Neuronal stem cell (in vitro differentiated cells): ENCODE results near the gene CLCN4.

Experiments used
- DNase-seq: peaks from one replicate; pipeline ENCODE4 v3.0.0-alpha.2; 2013; ENCODE audit warnings: low spot score
- H2AFZ ChIP-seq: one replicate; pipeline ENCODE4 v1.6.1; 2013; ENCODE audit warnings: mild to moderate bottlenecking, low read length, inconsistent platforms
- H2AK5ac ChIP-seq: 2 replicates; pipeline ENCODE4 v1.6.1; 2013; ENCODE audit warnings: low read depth, mild to moderate bottlenecking, inconsistent platforms, low read length, moderate library complexity, mixed read lengths
- H2BK120ac ChIP-seq: 2 replicates; pipeline ENCODE4 v1.6.1; 2013; ENCODE audit warnings: low read depth, mild to moderate bottlenecking, inconsistent platforms, low read length, moderate library complexity, mixed read lengths
- H2BK12ac ChIP-seq: one replicate; pipeline ENCODE4 v1.6.1; 2013; ENCODE audit warnings: low read length, inconsistent platforms
- H2BK15ac ChIP-seq: 2 replicates; pipeline ENCODE4 v1.6.1; 2013; ENCODE audit warnings: mild to moderate bottlenecking, low read length, inconsistent platforms, mixed read lengths
- H2BK5ac ChIP-seq: one replicate; pipeline ENCODE4 v1.6.1; 2013; ENCODE audit warnings: inconsistent platforms, mild to moderate bottlenecking, low read length, moderate library complexity
- H3K14ac ChIP-seq: one replicate; pipeline ENCODE4 v1.6.1; 2013; ENCODE audit warnings: low read length, inconsistent platforms
- H3K18ac ChIP-seq: 2 replicates; pipeline ENCODE4 v1.6.1; 2013; ENCODE audit warnings: low read length, inconsistent platforms
- H3K23ac ChIP-seq: 2 replicates; pipeline ENCODE4 v1.6.1; 2013; ENCODE audit warnings: low read depth, mild to moderate bottlenecking, mixed read lengths, low read length, inconsistent platforms; ENCODE audit not compliant: poor library complexity
- H3K27ac ChIP-seq: replicated peaks from 3 replicates; pipeline ENCODE4 v1.5.1; 2013; ENCODE audit warnings: low read length, inconsistent platforms
- H3K27me3 ChIP-seq, 3 experiments: 2 replicates each; pipeline ENCODE4 v1.6.1; 2013; ENCODE audit warnings: low read length in 3 of 3, mild to moderate bottlenecking in 2 of 3, inconsistent platforms in 1 of 3, low read depth in 1 of 3, mixed read lengths in 1 of 3, moderate library complexity in 1 of 3; ENCODE audit not compliant: control insufficient read depth in 3 of 3, insufficient read depth in 3 of 3
- H3K36me3 ChIP-seq, 2 donors: replicated peaks in 1 of 2; 2 replicates each; pipeline ENCODE4 v1.6.1; 2013; ENCODE audit warnings: low read length in 2 of 2; ENCODE audit not compliant: control insufficient read depth in 2 of 2, insufficient read depth in 2 of 2
- H3K4ac ChIP-seq: 2 replicates; pipeline ENCODE4 v1.6.1; 2013; ENCODE audit warnings: inconsistent platforms, mild to moderate bottlenecking, low read length, moderate library complexity
- H3K4me1 ChIP-seq, 2 donors: 1 replicate in 1 of 2; 2 replicates in 1 of 2; pipeline ENCODE4 v1.6.1; 2013; ENCODE audit warnings: low read length in 2 of 2, low read depth in 1 of 2; ENCODE audit not compliant: control insufficient read depth in 2 of 2, insufficient read depth in 1 of 2
- H3K4me2 ChIP-seq: one replicate; pipeline ENCODE4 v1.6.1; 2013; ENCODE audit warnings: mild to moderate bottlenecking, low read length, inconsistent platforms; ENCODE audit not compliant: insufficient read depth, poor library complexity, severe bottlenecking
- H3K4me3 ChIP-seq, 2 donors: 2 replicates each; pipeline ENCODE4 v1.5.1; 2013; ENCODE audit warnings: low read length in 2 of 2, mild to moderate bottlenecking in 2 of 2, inconsistent platforms in 1 of 2, moderate library complexity in 1 of 2
- H3K79me1 ChIP-seq: one replicate; pipeline ENCODE4 v1.6.1; 2013; ENCODE audit warnings: low read depth, mild to moderate bottlenecking, inconsistent platforms, low read length, moderate library complexity
- H3K9ac ChIP-seq: one replicate; pipeline ENCODE4 v1.6.1; 2013; ENCODE audit warnings: mild to moderate bottlenecking, low read depth, low read length, inconsistent platforms; ENCODE audit not compliant: poor library complexity
- H3K9me3 ChIP-seq, 2 donors: replicated peaks in 1 of 2; 2 replicates each; pipeline versions ENCODE3 to v1.6.1; 2013; ENCODE audit warnings: low read length in 2 of 2, mild to moderate bottlenecking in 2 of 2, inconsistent platforms in 1 of 2, low read depth in 1 of 2, mixed read lengths in 1 of 2, moderate library complexity in 1 of 2; ENCODE audit not compliant: control insufficient read depth in 2 of 2, insufficient read depth in 1 of 2
- H4K8ac ChIP-seq: one replicate; pipeline ENCODE4 v1.6.1; 2013; ENCODE audit warnings: low read depth, mild to moderate bottlenecking, inconsistent platforms, low read length, moderate library complexity
- H4K91ac ChIP-seq: one replicate; pipeline ENCODE4 v1.6.1; 2013; ENCODE audit warnings: low read length, low read depth, mild to moderate bottlenecking, inconsistent platforms; ENCODE audit not compliant: poor library complexity
- WGBS, 2 donors: extraction: QIAGEN DNeasy Blood & Tissue Kit; methylation state at CpG; one replicate each; pipeline ENCODE4 v1.1.7; 2013; ENCODE audit warnings: missing lambda C conversion rate in 2 of 2, mixed read lengths in 1 of 2; ENCODE audit not compliant: insufficient read length in 2 of 2, insufficient replicate concordance in 1 of 2; ENCODE audit errors: extremely low coverage in 2 of 2; 5-methylcytosine and 5-hydroxymethylcytosine counted together

Gene CLCN4

GRCh38 chrX:10221651-10222050, 64.9 kb downstream of the CLCN4 start:
- Histone ChIP-seq H3K27ac (no peak overlapping the region), H2BK5ac (no peak overlapping the region), H3K4me1 (peaks cover 0 to 3% of the 10 kb centered on the region in 2 donors), H2BK120ac (no peak overlapping the region), H3K79me1 (no peaks in the 10 kb centered on the region), H3K27me3 (no peaks in the 10 kb centered on the region), H4K91ac (no peak overlapping the region), H3K18ac (no peak overlapping the region), H3K23ac (no peak overlapping the region), H2BK12ac (no peak overlapping the region), H3K36me3 (no peaks in the 10 kb centered on the region), H3K14ac (no peak overlapping the region), H3K4ac (no peak overlapping the region), H2BK15ac (no peak overlapping the region), H3K9ac (no peak overlapping the region), H2AFZ (no peak overlapping the region), H2AK5ac (no peak overlapping the region), H3K9me3 (no peaks in the 10 kb centered on the region), H3K4me3 (no peak overlapping the region), H3K4me2 (no peak overlapping the region), H4K8ac (no peak overlapping the region)
- WGBS, 2 donors: no CpG with 5 or more reads among the region's 6 CpGs
- DNase-seq: no peak

GRCh38 chrX:10223276-10223675, 66.5 kb downstream of the CLCN4 start:
- Histone ChIP-seq H2BK5ac (no peak overlapping the region), H3K4ac (no peak overlapping the region), H4K91ac (no peak overlapping the region), H2BK15ac (no peak overlapping the region), H3K4me3 (no peak overlapping the region), H3K79me1 (no peaks in the 10 kb centered on the region), H2AK5ac (no peak overlapping the region), H2BK120ac (no peak overlapping the region), H4K8ac (no peak overlapping the region), H3K4me1 (no peaks in the 10 kb centered on the region), H3K36me3 (no peaks in the 10 kb centered on the region), H3K9me3 (no peaks in the 10 kb centered on the region), H3K27ac (no peak overlapping the region), H3K23ac (no peak overlapping the region), H2AFZ (no peak overlapping the region), H3K27me3 (no peaks in the 10 kb centered on the region), H3K18ac (no peak overlapping the region), H3K14ac (no peak overlapping the region), H3K9ac (no peak overlapping the region), H3K4me2 (no peak overlapping the region), H2BK12ac (no peak overlapping the region)
- DNase-seq: no peak
- WGBS, 2 donors: no CpG with 5 or more reads among the region's 12 CpGs

DNA sequence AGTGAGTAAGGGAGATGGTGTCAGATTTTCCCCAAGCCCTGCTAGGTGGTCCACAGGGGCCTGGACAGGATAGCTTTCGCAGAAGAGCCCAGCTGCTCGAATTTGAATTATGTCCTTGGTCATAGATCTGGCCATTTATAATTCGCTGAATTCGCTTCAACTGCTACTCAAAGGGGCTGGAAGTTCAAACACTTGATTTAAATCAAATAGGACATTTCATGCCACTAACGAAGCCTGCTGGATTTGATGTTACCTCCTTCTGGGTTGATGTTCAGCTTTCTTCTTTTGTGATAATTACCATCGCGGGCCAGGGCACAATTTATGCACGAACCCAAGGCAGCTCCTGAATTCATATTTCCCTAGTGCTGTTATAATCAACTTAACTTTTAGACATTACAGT, 67.0 kb downstream of the CLCN4 start:
- H2AFZ ChIP-seq: no peak overlapping the region
- H2BK5ac ChIP-seq: no peak overlapping the region
- no peak overlapping the region for H4K91ac ChIP-seq
- H2BK120ac ChIP-seq: no peak overlapping the region
- no peak overlapping the region for H3K4ac ChIP-seq
- no peak overlapping the region for H3K18ac ChIP-seq
- no peak overlapping the region for H3K27ac ChIP-seq
- no peak overlapping the region for H3K23ac ChIP-seq
- H4K8ac ChIP-seq: no peak overlapping the region
- no CpG with 5 or more reads among the region's 8 CpGs for WGBS, 2 donors
- no peak for DNase-seq
- H3K9ac ChIP-seq: no peak overlapping the region
- no peak overlapping the region for H2BK12ac ChIP-seq
- H2AK5ac ChIP-seq: no peak overlapping the region
- no peak overlapping the region for H3K4me3 ChIP-seq
- H3K4me2 ChIP-seq: no peak overlapping the region
- H3K9me3 ChIP-seq: no peaks in the 10 kb centered on the region
- no peak overlapping the region for H2BK15ac ChIP-seq
- no peak overlapping the region for H3K14ac ChIP-seq
- no peaks in the 10 kb centered on the region for H3K27me3 ChIP-seq
- no peaks in the 10 kb centered on the region for H3K4me1 ChIP-seq
- H3K36me3 ChIP-seq: no peaks in the 10 kb centered on the region
- H3K79me1 ChIP-seq: no peaks in the 10 kb centered on the region

- no peak overlapping the region for H3K18ac ChIP-seq
- no peak overlapping the region for H4K8ac ChIP-seq
- no peak overlapping the region for H3K9ac ChIP-seq
- no peaks in the 10 kb centered on the region for H3K27me3 ChIP-seq
- H3K23ac ChIP-seq: no peak overlapping the region
- no peak overlapping the region for H2BK120ac ChIP-seq
- H2BK12ac ChIP-seq: no peak overlapping the region
- no peak overlapping the region for H4K91ac ChIP-seq
- H3K9me3 ChIP-seq: no peaks in the 10 kb centered on the region
- no peaks in the 10 kb centered on the region for H3K36me3 ChIP-seq
- H3K4ac ChIP-seq: no peak overlapping the region
- H2BK5ac ChIP-seq: no peak overlapping the region
- no CpG with 5 or more reads among the region's 4 CpGs for WGBS, 2 donors
- H2BK15ac ChIP-seq: no peak overlapping the region
- no peak overlapping the region for H2AK5ac ChIP-seq
- no peak overlapping the region for H3K4me3 ChIP-seq
- no peak overlapping the region for H2AFZ ChIP-seq
- H3K27ac ChIP-seq: no peak overlapping the region
- H3K4me2 ChIP-seq: no peak overlapping the region
- no peaks in the 10 kb centered on the region for H3K79me1 ChIP-seq
- H3K14ac ChIP-seq: no peak overlapping the region
- DNase-seq: no peak
- no peaks in the 10 kb centered on the region for H3K4me1 ChIP-seq
These were observed 73.4 kb downstream of the CLCN4 start for GRCh38 chrX:10230222-10230621.
